ENCODE data around the gene ACAP3.

The ACAP3 gene

DNA sequence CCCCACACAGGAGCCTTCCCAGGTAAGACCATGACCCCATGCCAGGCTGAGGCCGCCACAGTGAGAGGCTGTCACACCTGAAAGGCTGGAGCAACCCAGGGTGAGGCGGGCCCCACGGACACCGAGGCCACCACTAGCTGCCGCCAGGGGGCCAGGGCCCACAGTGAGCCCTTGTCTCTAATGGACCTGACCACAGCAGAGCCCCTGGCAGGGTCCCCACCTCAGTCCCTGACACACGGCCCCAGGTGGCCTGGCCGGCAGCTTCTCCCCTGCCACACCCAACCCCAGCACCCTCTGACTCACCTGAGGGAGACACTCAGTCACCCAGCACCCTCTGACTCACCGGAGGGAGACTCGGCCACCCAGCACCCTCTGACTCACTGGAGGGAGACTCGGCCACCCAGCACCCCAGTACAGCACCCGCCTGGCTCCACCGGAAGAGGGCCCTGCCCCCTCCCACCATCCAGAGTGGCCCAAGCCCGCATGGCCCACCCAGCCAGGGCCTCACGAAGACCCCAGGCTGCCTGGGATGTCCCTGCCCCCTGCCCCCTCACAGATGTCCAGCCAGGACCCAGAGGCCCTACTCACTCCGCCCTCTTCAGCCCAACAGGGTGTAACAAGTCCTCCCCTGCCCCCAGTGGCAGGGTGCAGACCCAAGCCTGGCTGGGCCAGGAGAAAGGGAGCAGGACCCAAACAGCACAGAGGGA, 37.1 kb upstream of the ACAP3 start:
- no peak for DNase-seq

DNA sequence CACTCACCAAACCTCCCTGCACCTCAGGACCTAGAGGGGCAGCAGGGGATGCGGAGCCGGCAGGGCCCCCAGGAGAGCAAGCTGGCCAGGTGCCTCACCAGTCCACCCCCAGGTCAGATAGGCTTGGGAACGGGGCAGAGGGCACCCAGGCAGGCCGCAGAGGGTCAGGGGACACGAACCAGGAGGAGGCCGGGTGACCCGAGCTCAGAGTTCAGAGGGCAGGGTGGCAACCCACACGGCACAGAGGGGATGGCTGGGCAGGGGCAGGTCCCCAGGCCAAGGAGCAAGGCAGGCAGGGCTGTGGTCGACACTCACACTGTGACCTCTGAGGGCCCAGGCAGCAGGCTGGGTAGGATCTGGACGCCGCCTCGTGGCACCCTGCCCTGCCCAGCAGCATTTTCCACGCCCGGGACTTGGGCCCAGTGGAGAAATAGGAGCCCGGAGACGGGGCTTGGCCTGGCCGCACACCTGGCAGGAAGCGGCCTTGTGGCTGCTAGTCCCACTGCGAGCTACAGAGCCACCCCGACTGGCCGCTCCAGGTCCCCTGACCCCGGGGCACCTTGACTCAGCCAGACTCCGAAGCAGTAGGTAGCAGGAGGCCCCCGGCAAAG, 36.2 kb upstream of the ACAP3 start:
- DNase-seq, result no peak

DNA sequence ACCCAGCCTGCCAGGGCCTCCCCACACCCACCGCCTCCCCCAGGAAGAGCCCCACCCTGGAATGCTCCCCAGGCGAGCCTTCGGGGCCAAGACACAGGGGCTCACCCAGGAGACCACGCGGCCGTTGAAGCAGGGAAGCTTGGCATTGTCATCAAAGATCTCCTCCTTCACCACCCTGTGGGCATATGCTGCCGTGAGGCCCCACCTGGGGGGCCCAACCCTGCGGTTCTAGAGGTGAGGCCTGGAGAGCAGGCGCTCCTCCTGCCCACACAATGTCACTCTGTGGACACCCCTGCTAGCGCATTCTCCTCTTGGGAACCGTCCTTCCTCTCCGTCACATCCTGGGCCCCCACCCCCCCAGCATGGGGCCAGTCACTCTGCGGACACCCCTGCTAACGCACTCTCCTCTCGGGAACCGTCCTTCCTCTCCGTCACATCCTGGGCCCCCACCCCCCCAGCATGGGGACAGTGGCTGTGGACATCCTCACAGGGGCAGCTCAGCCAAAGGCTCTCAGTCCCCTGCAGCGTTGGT, 34.9 kb upstream of the ACAP3 start:
- no peak for DNase-seq

DNA sequence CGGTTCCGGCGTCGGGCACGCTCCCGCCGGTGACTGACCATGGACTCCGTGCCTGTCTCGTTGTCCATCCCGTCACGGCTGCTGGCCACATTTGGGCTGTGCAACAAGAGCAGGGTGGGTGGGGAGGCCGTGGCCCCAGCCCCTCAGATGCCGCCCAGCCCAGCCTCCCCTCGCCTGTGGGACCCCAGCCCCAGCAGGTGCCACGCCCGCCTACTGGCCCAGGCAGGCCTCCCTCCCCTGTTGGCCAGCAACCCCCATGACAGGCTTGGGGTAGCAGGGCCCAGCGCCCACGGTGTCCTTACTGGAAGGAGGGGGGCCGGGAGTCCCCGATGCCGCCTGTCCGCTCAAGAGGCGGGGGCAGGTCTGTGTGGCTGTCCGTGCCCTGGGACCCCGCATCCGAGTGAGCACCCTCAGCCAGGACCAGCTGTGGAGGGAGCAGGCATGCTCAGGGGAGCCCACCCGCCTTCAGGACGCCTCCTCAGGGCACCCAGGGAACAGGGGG, 34.4 kb upstream of the ACAP3 start:
- no peak for DNase-seq

DNA sequence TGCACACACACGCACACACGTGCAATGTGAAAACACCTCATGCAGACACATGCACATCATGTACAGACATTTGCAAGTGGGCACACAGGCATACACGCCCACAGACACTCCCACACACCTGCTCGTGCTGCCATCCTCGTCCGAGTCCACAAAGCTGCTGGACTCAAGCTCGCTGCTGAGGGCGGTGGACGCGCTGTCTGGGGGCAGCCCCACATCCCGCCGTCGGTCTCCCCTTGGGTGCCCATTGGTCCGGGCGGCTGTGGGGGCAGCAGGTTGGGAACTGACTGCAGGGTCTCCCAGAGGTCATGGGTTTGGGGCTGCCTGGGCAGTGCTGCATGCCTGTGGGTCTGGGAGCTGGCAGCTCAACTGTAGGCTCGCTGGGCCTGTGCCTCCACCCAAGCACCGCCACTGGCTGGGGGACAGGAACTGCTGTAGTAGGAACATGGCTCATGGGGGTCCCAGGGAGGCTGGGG, 33.9 kb upstream of the ACAP3 start:
- DNase-seq, result no peak

DNA sequence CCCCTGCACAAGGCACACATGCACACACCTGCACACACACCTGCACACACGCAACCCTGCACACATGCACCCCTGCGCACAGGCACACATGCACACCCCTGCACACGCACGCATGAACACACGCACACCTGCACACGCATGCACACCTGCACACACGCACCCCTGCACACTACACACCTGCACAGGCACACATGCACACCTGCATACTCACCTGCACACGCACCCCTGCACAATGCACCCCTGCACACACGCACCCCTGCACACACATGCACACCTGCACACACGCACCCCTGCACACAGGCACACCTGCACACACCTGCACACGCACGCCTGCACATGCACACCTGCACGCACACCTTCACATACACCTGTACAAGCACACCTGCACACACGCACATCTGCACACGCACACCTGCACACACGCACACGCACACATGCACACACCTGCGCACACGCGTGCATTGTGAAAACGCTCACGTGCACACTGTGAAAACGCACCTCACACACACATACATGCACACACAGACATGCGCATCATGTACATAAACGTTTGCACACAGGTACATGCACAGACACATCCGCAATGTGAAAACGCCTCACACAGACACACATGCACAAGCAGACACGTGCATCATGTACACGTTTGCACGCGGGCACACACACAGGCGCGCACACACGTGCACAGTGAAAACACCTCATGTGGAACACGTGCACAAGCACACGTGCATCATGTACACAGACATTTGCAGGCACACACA, 33.2 kb upstream of the ACAP3 start:
- no peak for DNase-seq

DNA sequence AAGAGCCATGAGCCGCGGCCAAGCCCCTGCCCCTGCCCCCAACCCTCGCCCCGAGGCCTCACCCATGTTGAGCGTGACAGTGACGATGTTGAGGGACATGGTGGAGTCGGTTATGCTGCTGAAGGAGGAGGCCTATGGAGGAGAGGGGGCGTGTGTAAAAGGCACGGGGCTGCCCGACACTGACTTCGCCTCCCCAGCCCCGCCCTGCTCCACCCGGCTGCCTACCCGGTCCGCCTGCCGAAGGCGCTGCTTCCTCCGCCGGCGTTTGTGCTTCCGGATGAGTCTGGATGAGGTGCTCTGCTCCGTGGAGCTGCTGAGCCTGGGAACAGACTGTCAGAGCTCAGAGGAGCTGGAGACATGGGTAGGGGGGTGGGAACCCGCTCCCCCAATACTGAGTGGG, 32.5 kb upstream of the ACAP3 start:
- DNase-seq, result no peak

DNA sequence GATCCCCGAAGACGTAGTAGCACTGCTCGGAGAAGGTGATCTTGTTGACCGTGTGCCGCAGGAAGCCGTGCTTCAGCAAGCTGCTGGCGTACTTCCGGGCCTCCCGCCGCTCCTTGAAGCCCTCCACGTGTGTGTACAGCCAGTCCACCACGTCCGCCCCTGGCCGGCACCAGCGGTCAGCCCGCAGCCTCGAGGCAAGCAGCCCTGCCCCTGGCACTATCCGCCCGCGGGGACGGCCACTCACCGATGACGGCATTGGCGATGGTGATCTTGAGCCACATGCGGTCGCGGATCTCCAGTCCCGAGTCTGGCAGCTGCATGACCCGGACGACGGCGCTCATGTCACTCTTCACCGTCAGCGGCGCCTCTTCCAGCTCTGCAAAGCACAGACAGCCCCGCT, 30.5 kb upstream of the ACAP3 start:
- no peak for DNase-seq

DNA sequence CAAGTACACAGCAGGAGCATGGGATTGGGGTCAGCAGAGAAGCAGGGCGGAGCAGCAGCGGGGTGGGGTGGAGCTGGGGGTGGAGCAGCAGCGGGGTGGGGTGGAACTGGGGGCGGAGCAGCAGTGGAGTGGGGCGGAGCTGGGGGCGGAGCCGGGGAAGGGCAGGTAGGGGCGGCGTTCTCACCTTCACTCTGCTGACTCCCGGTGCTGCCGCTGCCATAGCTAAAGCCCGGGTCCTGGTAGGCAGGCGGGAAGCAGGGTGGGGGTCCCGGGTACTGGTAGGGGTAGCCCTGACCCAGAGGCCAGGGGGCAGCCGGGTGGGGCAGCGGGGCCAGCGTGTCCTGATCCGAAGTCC, 30.0 kb upstream of the ACAP3 start:
- DNase-seq, result no peak

DNA sequence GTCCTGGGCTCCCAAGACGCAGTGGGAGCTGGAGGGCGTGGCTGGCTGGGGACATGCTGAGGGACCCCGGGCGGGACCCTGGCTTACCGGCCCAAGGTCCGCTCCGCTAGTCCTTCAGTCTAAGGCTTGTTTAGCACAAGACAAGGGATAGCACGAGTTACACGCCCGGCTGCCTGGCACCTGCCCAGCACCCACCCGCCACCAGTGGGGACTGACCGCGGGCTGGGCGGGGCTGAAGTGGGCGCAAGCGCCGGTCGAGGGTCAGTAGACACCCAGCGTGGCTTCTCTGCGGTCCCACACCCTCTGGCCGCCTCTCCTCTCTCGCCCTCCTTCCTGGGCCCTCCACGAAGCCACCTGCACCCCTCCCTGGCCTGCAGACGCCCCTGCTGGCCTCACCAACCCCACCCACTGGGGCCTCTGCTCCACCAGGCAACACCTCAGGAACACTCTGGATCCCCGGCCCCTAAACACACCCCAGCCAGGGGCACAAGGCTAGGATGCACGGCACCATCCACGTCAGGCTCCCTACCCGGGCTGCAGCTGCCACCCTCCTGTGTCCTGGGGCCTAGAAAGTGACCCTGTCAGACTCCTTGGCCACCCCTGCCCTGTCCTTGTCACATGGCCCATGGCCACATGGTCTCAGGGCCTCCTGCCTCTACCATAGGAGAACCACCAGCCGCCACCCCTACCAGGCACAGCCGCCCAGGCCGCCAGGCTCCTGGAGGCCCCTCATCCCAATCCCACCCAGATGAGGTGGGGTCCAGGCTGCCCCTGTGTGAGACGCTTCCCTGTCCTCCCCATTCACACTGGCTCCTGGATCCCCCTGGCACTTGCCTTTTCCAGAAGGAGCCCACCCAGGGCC, 29.4 kb upstream of the ACAP3 start:
- DNase-seq, result no peak

DNA sequence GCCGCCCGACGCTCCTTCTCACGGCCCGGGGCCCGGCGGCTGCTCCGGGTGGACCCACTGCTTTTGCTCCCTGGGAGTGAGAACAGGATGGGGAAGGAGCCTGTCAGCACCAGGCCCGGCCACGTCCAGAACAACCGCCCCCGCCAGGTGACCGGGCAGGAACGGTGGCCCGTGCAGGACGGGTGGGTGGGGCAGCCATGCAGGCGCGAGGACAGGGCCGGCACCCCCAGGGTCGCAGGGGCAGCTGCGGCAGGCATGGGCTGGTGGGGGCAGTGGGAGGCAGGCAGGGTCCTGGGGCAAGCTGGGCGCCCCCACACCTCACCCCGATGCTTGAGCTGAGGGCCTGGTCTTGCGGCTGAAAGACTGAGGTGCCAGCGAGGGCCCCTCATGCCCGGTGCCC, 28.7 kb upstream of the ACAP3 start:
- DNase-seq, result no peak

DNA sequence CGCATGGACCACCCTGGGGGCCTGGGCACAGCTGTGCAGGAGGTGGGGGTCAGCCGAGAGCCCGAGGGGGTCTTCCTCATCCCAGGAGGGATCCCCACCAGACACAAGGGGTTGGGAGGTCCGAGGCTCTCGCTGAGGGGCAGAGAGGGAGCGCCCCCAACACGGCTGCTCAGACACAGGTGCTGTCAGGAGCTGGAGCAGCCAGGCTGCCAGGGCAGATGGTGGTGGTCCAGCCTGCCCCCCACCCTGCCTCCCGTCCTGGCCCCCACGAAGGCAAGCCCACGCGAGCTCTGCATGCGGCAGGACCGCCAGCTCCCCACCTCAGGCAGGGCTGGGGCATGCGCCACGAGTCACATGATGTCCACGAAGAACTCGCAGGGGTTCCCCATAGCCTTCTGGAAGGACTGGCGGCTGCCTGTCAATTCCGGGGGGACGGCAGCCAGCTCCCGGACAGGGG, 28.1 kb upstream of the ACAP3 start:
- no peak for DNase-seq

DNA sequence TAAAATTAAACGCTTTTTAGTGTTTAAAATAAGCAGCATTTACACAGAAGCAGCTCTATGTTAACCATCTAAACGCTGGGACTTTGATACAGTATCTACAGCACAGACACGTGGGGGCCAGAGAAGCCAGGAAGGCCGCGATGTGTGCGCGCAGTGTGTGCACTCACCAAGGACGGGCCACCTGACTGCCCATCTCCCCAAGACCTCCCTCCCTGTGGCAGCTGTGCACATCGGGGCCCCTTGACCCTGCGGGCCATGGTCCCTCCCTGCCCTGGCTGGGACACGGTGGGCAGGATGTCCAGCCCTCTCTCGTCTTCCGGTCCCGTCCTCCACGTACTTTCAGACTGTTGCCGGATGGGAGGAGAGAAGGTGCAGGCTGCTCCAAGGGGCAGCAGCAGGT, 27.6 kb upstream of the ACAP3 start:
- no peak for DNase-seq

DNA sequence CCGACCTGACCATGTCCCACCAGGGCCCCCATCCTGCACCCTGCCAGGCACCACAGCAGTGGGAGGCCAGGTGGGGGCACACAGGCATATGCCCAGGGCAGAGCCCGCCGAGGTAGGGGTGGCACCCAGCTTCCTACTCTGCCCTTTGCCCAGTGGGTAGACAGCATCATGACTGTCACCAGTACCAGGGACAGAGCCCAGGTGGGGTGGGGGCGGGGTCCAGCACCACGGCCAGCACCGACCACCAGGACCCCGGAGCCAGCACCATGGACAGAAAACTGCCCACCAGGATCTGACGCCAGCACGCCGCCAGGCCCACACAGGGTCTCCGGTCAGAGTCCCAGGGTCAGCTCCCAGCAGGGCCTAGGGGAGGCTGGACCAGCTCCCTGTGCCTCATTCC, 27.1 kb upstream of the ACAP3 start:
- no peak for DNase-seq

DNA sequence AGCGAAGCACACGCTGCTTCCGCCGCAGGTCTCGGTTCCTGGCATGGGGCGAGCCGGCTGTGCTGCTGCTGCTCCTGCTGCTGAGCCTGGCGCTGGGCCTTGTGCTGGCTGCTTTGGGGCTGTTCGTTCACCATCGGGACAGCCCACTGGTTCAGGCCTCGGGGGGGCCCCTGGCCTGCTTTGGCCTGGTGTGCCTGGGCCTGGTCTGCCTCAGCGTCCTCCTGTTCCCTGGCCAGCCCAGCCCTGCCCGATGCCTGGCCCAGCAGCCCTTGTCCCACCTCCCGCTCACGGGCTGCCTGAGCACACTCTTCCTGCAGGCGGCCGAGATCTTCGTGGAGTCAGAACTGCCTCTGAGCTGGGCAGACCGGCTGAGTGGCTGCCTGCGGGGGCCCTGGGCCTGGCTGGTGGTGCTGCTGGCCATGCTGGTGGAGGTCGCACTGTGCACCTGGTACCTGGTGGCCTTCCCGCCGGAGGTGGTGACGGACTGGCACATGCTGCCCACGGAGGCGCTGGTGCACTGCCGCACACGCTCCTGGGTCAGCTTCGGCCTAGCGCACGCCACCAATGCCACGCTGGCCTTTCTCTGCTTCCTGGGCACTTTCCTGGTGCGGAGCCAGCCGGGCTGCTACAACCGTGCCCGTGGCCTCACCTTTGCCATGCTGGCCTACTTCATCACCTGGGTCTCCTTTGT, 26.0 kb upstream of the ACAP3 start:
- DNase-seq, result no peak

DNA sequence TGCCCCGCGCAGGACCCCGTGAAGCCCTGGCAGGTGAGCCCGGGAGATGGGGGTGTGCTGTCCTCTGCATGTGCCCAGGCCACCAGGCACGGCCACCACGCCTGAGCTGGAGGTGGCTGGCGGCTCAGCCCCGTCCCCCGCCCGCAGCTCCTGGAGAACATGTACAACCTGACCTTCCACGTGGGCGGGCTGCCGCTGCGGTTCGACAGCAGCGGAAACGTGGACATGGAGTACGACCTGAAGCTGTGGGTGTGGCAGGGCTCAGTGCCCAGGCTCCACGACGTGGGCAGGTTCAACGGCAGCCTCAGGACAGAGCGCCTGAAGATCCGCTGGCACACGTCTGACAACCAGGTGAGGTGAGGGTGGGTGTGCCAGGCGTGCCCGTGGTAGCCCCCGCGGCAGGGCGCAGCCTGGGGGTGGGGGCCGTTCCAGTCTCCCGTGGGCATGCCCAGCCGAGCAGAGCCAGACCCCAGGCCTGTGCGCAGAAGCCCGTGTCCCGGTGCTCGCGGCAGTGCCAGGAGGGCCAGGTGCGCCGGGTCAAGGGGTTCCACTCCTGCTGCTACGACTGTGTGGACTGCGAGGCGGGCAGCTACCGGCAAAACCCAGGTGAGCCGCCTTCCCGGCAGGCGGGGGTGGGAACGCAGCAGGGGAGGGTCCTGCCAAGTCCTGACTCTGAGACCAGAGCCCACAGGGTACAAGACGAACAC, 25.2 kb upstream of the ACAP3 start:
- DNase-seq, result no peak

DNA sequence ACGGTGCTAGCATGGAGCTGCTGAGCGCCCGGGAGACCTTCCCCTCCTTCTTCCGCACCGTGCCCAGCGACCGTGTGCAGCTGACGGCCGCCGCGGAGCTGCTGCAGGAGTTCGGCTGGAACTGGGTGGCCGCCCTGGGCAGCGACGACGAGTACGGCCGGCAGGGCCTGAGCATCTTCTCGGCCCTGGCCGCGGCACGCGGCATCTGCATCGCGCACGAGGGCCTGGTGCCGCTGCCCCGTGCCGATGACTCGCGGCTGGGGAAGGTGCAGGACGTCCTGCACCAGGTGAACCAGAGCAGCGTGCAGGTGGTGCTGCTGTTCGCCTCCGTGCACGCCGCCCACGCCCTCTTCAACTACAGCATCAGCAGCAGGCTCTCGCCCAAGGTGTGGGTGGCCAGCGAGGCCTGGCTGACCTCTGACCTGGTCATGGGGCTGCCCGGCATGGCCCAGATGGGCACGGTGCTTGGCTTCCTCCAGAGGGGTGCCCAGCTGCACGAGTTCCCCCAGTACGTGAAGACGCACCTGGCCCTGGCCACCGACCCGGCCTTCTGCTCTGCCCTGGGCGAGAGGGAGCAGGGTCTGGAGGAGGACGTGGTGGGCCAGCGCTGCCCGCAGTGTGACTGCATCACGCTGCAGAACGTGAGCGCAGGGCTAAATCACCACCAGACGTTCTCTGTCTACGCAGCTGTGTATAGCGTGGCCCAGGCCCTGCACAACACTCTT, 24.5 kb upstream of the ACAP3 start:
- DNase-seq, result no peak

DNA sequence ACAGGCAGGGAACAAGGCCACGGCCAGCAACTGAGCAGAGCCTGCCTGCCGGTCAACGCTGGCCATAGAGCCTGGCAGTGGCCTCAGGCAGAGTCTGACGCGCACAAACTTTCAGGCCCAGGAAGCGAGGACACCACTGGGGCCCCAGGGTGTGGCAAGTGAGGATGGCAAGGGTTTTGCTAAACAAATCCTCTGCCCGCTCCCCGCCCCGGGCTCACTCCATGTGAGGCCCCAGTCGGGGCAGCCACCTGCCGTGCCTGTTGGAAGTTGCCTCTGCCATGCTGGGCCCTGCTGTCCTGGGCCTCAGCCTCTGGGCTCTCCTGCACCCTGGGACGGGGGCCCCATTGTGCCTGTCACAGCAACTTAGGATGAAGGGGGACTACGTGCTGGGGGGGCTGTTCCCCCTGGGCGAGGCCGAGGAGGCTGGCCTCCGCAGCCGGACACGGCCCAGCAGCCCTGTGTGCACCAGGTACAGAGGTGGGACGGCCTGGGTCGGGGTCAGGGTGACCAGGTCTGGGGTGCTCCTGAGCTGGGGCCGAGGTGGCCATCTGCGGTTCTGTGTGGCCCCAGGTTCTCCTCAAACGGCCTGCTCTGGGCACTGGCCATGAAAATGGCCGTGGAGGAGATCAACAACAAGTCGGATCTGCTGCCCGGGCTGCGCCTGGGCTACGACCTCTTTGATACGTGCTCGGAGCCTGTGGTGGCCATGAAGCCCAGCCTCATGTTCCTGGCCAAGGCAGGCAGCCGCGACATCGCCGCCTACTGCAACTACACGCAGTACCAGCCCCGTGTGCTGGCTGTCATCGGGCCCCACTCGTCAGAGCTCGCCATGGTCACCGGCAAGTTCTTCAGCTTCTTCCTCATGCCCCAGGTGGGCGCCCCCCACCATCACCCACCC, 23.6 kb upstream of the ACAP3 start, which contains the start of gene TAS1R3:
Gene TAS1R3, plus strand, starts transcription at position 213 of the 898 bp plus-strand sequence. Its CDS starts 66 bp downstream, at position 279.
- peak; percentile 11 for DNase-seq

DNA sequence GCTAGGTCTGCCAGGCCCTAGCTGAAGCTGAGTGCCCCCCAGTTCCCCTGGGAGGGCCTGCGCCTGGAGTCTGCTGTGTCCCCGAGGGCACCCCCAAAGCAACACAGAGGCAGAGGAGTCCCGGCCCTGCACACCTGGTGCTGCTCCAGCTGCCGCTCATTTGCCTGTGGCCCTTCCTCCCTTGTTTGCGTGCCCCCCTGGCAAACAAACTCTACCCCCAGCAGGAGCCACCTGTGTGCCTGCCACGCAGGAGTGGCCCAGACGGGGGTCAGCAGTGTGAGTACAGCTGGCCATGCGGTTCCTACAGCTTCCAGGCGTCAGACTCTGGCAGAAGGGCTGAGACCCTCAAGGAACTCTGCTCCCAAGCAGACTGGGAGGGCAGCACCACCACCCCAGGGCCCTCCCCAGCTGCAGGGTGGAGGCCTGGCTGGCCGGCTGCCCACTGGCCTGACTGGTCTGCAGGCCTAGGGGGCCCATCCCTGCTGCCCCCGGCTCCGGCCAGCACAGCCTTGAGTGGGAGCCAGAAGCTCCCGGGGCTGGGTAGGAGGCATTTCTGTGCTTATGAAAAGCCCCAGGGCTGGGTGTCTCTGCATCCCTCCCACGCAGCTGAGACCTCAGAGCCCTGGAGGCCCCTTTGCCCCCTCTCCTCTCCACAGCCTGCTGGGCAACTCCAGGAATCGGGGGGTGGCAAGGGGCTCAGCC, 22.8 kb upstream of the ACAP3 start:
- no peak for DNase-seq

Measured in NCI-H345 (cell line).